Subcutaneous adipose tissue (tissue), 4 donors: Measurements from ENCODE around the gene TUBGCP2. TPM values are rescaled to one million over a fixed set of nuclear protein-coding genes. Genes with fewer than 3 reads are reported as not detected.

Experiments used
- total RNA-seq, 4 donors: library from RNA; depleted of rRNA; stranded (reverse); fragments of >200 nt; gene quantifications; one replicate each; pipeline ENCODE4 v1.1.0, GENCODE V29; 2016
- TF ChIP-seq, protein P1 (sequence below): fragments of 450-650 bp; IDR thresholded peaks from one replicate; pipeline ENCODE4 v1.5.1; 2016; ENCODE audit warnings: low read depth, mild to moderate bottlenecking, control low read depth, antibody characterized with exemption, moderate library complexity

Gene TUBGCP2
- total RNA-seq, 4 donors from 2014 or later = 24.5 to 43.9 (median 36.8) TPM

- TF ChIP-seq, protein P1, sequence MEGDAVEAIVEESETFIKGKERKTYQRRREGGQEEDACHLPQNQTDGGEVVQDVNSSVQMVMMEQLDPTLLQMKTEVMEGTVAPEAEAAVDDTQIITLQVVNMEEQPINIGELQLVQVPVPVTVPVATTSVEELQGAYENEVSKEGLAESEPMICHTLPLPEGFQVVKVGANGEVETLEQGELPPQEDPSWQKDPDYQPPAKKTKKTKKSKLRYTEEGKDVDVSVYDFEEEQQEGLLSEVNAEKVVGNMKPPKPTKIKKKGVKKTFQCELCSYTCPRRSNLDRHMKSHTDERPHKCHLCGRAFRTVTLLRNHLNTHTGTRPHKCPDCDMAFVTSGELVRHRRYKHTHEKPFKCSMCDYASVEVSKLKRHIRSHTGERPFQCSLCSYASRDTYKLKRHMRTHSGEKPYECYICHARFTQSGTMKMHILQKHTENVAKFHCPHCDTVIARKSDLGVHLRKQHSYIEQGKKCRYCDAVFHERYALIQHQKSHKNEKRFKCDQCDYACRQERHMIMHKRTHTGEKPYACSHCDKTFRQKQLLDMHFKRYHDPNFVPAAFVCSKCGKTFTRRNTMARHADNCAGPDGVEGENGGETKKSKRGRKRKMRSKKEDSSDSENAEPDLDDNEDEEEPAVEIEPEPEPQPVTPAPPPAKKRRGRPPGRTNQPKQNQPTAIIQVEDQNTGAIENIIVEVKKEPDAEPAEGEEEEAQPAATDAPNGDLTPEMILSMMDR = no peak
Measured at GRCh38 chr10:133237588-133238465, 70.8 kb downstream of the TUBGCP2 start, which contains the start of gene VENTX. Gene VENTX, plus strand, starts transcription at chr10:133237855. Its CDS starts 60 bp downstream, at chr10:133237915.

GRCh38 chr10:133237241-133237587 is 71.5 kb downstream of the TUBGCP2 start:
- TF ChIP-seq, protein P1 = no peak

GRCh38 chr10:133236401-133237240 is 72.1 kb downstream of the TUBGCP2 start:
- TF ChIP-seq, protein P1 = no peak

DNA sequence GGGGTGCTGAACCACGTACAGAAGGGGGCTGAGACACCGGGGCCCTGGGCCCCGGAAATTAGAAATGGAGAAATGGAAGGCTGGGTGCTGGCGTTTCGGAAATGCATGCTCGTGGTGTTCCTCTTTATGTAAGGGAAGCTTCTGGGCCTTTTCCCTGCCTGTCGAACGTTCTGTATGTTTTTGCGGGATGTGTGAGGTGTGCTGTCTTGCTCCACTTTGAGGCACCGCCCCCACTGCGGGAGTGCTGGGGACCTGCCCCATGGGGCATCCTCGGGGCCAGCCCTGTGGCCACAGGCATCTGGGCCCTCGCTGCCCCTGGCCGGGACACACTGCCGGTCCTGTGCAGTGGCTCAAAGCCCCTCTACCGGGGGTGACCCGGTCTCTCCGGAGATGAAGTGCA is 72.7 kb downstream of the TUBGCP2 start:
- TF ChIP-seq, protein P1 = no peak

GRCh38 chr10:133235265-133235855 is 73.3 kb downstream of the TUBGCP2 start:
- TF ChIP-seq, protein P1 = no peak

DNA sequence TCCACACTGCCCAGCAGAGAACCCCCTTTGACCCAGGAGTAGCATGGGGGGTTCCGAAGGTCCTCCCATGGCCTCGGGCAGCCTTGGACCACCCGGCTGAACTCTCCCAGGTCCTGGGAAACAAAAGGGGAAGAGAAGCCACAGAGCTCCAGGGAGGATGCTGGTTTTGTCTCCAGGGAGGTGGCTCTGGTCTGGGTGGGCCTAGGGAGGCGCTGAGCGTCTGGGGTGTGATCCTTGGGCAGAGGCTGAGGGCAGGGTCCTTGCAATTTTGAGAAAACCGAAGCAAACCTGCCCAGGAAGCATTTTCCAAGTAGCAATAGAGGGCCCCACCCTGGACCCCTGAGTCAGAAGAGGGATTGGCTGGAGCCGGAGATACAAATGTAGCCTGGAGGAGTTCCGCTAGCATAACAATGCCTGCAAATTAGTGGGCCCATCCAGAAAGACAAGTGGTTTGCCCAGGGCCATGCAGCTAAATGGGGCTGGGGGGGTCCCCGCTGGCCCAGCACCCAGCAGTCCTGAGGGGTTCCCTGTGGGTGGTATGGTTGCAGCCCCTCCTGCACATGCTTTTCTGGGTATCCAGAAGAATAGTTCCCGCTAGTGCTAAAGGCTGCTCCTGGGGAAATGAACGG is 76.6 kb downstream of the TUBGCP2 start:
- TF ChIP-seq, protein P1 = no peak
